NCI-H460 (cell line): Measurements from ENCODE around the gene OR2H2. TPM values are rescaled to one million over a fixed set of nuclear protein-coding genes. Genes with fewer than 3 reads are reported as not detected.

Source experiments
- DNase-seq: peaks from one replicate; pipeline ENCODE4 v3.0.0-alpha.2; 2016; ENCODE audit warnings: low read depth; ENCODE audit errors: extremely low read depth
- small RNA-seq, 2 experiments: library from RNA; depleted of rRNA; stranded (forward); fragments of <200 nt; gene quantifications; one replicate each; pipeline ENCODE3, GENCODE V24; 2014
- total RNA-seq: library from RNA; depleted of rRNA; stranded (reverse); fragments of >200 nt; shearing (Covaris generic); gene quantifications from 2 replicates; pipeline ENCODE4 v1.2.3, GENCODE V29; 2014; rRNA removed

OR2H2 gene
- total RNA-seq, 1 experiment from 2014 or later, result not detected

DNA sequence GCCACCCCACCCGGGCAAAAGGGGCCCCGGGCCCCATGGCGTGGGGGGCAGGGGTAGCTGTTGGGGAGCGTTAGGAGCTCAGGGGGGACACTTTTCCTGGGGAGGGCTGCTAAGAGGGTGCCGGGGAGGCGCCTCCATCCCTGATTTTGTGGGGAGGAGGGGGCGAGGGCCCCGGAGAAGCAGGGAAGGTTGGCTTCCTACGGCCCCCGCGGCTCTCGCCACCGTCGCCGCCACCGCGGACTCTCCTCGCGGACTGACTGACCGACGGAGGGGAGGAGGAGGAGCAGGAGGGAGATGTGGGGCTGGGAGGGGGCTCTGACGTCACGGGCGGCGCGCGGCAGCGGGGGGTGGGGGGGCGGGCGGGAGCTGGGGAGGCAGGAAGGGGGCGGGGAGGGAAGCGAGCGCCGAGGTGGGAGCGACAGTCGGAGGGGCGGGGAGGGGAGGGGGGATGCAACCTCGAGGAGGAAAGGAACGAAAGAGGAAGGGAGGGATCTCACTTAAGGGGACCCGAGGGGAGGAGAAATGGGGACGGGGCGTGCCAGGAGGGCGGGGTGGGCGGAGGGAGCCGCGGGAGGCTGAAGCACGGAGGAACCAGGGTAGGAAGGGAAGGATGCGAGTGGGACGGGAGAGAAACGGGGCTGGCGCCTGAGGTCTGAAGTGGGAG lies 43.0 kb downstream of the OR2H2 start:
- DNase-seq, result no peak

DNA sequence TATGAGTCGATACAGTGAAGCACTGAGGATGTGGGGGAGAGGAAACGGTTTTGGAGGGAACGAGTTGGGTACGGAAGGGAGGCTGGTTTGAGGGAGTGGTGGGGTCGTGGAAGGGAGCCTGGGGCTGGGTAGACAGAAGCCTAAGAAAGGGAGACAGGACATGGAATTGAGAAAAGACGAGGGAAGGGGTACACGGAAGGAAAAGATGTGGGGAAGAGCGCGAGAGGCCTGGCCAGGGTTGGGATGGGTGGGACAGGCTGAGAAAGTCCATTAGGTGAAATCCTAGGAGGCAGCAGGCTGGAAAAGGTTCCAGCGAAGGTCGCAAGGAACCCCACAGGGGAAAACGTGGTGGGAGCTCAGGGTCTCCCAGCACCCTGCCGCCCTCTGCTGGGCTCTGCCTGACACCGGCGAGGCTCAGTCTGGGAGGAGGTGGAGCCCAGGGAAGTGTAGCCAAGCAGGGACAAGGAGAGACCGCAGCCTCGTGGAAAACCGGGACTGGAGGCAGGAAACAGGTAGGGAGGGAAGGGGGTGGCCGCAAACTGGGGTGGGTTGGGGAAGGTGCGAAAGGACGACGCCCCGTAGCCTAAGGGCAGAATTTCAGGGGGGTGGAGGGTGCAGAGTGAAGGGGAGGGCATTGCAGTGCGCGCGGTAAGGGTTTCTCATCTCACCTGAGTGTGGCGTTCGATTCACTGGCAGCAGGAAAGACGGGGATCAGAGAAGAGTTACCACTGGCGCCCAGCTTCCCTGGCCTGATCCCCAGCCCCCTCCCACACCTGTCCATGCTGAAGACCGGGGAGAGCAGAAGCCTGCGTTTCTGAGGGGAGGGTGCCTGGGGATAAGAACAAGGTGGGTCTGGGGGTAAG lies 43.7 kb downstream of the OR2H2 start:
- peak; percentile 40 for DNase-seq

DNA sequence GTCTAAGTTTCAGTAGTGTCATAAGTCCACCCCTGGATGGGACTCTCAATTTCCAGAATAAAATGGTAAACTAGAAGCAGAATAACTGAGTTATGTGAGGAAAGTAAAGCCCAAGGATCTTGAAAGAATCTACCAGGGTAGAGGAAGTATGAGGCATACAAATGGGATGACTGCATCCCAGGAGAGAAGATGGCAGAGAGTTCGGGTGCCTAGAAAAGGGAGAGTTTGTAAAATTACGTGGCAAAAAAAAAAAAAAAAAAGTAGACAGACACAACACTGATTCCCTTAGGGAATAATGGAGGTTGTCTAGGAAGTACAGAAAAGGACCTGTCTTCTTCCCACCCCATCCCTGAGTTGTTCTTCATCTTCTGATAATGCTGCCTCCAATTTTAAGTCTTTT lies 44.6 kb downstream of the OR2H2 start:
- no peak for DNase-seq

DNA sequence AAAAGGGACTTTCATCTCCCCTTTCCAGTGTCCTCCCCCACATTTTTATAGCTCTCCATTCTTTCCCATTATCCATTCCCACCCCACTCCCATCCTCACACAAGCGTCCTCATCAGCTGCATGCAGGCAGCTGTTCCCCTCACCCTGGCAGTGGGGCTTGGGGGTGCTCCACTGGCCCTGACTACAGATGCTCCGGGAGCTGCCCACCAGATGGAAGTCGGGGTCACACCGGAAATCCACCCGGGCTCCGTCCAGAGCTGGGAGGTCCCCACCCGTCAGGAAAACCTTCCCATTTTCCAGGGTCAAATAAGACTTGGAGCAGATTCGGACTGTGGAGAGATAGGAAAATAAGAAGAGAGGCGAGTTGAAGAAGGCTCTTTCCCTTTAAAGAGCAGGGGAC lies 45.4 kb downstream of the OR2H2 start:
- DNase-seq, result no peak

DNA sequence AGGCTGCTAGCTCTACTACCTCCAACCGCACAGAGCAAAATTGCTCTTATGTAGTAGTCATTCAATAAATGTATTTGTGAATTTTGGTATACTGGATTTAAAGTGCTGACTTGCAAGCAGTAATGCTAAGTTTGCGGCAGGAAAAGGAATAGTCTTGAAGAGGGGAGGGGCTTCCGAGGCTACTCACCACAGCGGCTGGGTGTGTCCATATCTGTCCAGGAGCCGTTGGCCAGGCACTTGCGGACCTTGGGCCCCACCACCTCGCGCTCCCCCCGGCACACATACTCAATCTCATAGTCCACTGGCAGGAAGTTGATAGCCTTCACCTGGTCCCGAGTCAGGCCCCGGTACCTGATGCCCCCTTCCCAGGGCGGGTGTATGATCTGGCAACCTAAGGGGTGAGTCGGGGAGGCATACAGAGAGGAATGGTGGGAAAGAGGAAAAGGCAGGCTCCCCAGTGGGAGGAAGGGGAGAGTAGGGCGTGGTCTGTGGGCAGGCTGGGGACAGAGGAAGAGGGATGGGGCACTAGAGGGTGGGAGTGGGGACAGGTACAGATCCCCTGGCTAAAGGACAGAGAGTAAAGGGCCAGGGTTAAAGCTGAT lies 46.4 kb downstream of the OR2H2 start:
- no peak for DNase-seq

DNA sequence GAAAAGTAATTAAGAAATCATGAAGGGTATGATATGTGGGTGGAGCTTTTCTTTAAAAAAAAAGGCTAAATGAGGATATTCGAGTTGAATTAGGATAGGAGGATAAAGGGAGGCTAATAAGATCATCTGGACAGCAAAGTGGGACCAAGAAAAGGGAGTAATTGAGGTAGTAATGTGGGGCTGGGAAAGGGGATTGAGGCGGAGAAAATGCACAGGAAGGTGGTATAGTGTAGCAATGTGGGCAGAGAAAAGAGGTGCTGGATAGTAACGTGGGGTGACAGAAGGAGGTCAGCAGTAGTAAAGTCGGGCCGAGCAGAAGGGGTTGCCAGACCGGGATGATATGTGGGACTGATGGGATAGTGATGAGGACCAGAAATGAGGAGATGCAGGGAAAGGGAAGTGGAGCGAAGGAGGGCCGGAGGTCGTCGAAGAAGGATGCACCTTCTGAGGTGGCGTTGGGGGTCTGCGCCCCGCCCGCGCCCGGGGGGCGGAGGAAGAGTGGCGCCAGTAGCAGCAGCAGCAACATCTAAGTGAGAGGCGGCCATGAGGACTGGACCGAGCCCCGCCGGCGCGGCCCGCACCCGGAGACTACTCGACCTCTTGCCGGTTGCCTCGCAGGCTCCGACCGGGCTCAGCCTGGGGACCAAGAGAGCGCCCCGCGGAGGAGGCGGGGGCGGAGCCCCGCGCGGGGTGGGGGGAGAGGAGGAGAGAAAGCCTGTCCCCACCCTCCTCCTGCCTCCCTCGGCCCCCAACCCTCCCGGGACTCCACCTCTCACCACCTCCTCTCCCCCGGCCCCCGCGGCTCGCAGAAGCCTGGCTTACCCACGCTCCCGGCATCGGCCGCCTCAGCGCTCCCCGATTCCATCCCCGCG lies 47.2 kb downstream of the OR2H2 start:
- DNase-seq, result no peak

DNA sequence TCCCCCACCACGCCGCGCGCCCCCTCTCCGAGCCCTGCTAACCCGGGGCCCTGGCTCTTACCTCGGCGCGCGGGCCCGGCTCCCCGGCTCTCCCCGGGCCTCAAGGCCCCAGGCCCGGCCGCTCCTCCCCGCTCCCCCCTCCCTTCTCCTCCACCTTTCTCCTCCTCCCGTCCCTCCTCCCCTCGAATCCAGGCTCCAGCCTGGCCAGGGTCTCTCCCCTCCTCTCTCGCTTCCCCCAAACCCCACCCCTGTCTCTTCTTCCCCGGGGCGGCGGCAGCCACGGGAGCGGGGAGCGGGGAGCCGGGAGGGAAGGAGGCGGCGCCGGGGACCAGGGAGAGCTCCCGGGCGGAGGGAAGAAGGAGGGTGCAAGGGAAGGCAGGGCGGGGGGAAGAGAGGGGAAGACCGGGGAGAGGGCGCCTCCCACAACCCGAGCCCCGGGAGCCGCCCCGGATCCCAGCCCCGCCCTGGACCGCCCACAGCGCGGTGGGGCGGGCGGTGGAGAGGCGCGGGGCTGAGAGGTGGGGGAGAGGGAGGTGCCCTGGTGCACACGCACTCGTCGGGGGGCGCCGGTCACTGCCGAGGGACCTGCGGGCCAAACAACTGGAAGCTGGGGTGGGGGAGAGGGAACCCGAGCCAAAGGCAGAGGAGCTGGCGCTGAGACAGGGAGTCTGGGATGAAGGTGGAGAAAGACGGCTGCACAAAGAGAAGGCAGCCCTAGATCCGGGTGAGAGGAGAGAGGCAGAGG lies 48.0 kb downstream of the OR2H2 start, which contains the start of gene GABBR1:
Gene GABBR1 (minus strand): TSS at position 395 of the 745 bp plus-strand sequence. CDS start 798 bp downstream, outside the sequence.
- peak; percentile 77 for DNase-seq

DNA sequence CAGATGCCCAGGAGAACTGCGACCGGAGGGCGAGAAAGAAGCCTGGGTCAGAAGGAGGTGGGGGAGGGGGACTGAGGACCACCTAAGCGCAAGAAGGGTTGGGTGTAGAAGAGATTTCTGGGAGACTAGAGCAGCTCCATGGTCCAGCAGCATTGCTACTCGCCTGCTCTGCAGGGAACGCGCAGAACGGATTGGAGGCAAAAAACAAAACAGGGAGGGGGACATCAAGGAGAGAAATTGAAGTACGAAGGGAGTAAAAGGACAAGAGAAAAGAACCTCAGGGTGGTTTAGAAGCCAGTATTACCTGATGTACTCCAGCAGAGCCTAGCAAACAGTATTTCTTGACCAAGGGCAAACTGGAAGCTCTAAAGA lies 48.6 kb downstream of the OR2H2 start:
- DNase-seq, result no peak

DNA sequence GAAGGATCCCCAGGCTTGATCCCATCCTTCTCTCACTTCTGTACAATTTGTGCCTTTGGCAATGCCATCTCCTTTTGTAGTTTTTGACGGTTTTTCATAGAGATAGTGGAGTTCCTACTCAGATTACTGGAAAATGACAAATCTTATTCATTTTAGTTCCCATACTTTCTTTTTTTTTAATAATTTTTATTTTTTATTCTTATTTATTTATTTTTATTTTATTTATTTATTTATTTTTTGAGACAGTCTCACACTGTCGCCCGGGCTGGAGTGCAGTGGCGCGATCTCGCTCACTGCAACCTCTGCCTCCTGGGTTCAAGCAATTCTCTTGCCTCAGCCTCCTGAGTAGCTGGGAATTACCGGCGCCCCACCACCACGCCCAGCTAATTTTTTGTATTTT lies 52.3 kb downstream of the OR2H2 start:
- no peak for DNase-seq

Small RNA genes lying within 50 kb of the gene (small RNA-seq; reads per million reads assigned to genes)
- gene SNORD32B, result 0.06 to 0.91 reads per million in 2 experiments
- 0.06 to 0.12 reads per million in 2 experiments for gene SUMO2P1
- 0 reads per million in 2 experiments for gene TMEM183AP1

Other genes starting within 250 kb of the OR2H2 start
- not detected in 2 replicates for gene OR5V1, start 216.3 kb upstream of the OR2H2 start, total RNA-seq
- gene OR12D3, start 209.8 kb upstream of the OR2H2 start, total RNA-seq, result not detected in 2 replicates
- not detected in 2 replicates for gene OR12D2, start 189.5 kb upstream of the OR2H2 start, total RNA-seq
- not detected in 2 replicates for gene OR12D1, start 170.2 kb upstream of the OR2H2 start, total RNA-seq
- gene OR10C1, start 145.8 kb upstream of the OR2H2 start, total RNA-seq, result not detected in 2 replicates
- not detected in 2 replicates for gene OR11A1, start 128.1 kb upstream of the OR2H2 start, total RNA-seq
- not detected in 2 replicates for gene OR2H1, start 128.0 kb upstream of the OR2H2 start, total RNA-seq
- not detected in 2 replicates for gene MAS1L, start 97.2 kb upstream of the OR2H2 start, total RNA-seq
- not detected in 2 replicates for gene UBD, start 25.4 kb upstream of the OR2H2 start, total RNA-seq
- gene GABBR1, start 48.1 kb downstream of the OR2H2 start, total RNA-seq, result 5.7 and 6.1 TPM in 2 replicates
- gene MOG, start 72.0 kb downstream of the OR2H2 start, total RNA-seq, result not detected in 2 replicates
- gene ZFP57, start 96.0 kb downstream of the OR2H2 start, total RNA-seq, result not detected in 2 replicates
- gene HLA-F, start 138.3 kb downstream of the OR2H2 start, total RNA-seq, result 17.7 and 18.5 TPM in 2 replicates
- not detected in 2 replicates for gene HLA-G, start 242.7 kb downstream of the OR2H2 start, total RNA-seq